HG02642 (cell line): ENCODE data around the gene GZMM.

ENCODE experiments used
- ATAC-seq: cut with Tn5 transposase; IDR thresholded peaks from one replicate; pipeline ENCODE4 v1.9.1; 2021; ENCODE audit warnings: mild to moderate bottlenecking; ENCODE audit not compliant: unreplicated experiment, poor library complexity

Gene GZMM

DNA sequence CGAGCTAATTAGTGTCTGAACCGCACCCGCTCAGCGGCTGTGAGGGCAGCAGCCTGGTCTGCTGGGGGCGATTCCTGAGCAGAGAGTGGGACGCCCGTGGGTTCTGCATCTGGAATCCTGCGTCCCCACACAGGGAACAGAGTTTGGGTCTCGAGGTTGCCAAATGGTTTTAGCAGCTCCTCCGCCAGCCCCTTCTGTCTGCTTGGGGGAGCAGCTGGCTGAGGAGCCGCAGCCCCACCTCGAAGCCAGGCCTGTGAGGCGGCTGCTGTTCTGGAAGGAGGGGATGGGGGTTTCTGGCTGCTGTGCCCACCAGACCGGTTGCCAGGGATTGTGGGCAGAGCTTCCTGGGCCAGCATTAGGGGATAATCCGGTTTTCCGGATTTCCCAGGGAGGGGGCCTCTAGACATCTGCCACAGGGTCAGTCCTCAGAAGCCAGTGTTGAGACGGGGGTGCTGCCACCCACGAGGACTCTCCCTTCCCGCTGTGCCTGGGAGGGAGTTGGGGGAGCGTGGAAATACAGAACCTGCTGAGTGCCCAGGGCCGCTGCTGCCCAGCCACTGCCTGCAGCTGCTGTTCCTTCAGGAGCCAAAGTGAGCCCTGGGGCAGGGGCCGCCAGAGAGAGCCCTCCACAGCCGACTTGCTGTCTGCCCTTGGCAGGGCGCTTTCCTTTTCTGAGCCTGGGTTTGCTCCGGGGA is 10.3 kb upstream of the GZMM start:
- ATAC-seq, result no peak

GRCh38 chr19:534088-534487 is 9.8 kb upstream of the GZMM start:
- no peak for ATAC-seq

DNA sequence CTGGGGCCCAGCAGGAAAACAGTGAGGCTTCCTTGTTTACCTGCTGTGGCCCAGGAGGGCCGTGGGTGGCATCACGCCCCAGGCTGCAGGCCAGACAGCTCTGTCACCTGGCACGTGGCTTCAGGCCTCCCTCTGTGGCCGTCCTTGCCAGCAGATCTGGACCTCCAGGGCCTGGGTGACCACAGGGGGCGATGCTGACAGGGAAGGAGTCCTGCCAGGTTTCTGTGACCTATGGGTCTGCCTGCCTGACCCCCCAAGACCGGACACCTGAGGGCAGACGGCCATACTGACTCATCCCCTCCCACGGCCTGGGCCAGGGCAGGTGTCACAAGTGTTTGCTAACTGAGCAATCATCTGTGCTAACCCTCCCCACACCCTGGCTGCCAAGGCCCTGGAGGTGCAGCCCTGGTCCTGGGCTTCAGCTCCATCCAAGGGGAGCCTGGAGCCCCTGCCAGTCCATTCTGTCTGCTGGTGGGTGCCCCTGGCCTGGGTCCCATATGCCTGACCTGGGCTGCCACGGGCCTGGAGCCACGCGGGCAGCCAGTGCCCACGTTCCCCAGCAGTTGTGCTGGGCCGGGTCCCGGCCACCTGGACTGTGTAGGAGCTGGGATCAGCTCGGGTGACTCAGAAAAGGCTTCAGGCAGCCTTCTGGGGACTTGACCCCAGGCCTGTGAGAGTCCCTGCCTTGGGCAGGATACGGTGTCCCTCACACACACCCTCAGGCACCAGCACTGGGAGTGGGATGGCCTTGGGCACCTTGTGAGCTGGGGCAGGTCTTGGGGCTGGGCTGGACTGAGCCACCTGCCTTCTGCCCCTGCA is 8.6 kb upstream of the GZMM start:
- ATAC-seq, result no peak

DNA sequence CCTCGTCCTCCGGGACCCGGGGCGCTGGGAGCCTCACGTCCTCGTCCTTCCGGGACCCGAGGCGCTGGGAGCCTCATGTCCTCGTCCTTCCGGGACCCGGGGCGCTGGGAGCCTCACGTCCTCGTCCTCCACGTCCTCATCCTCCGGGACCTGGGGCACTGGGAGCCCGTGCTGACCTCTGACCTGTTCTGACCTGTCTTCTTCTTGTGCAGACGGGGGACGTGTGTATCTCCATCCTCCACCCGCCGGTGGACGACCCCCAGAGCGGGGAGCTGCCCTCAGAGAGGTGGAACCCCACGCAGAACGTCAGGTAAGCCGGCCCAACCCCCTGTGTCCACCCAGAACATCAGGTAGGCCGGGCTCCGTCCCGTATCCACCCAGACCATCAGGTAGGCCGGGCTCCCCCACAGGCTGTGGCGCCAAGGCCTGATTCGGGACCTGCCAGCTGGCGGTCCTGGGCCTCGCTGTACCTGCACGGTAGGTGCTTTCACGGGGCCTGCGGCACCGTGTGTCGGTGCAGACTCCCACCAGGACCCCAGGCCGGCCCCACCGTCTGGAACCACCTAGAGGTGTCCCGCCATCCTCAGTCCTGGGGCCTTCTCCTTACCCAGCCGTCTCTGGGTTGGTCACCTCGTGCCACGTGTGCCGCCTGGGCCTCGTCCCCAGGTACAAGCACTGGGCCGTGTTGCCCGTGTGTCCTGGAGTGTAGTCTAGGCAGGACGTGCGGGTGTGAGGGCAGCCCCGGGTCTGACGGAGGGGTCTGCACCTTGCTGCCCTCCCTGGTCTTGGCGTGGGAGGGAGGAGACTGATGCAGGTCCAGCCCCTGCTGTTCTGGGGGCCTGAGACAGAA is 7.6 kb upstream of the GZMM start:
- ATAC-seq, result no peak

DNA sequence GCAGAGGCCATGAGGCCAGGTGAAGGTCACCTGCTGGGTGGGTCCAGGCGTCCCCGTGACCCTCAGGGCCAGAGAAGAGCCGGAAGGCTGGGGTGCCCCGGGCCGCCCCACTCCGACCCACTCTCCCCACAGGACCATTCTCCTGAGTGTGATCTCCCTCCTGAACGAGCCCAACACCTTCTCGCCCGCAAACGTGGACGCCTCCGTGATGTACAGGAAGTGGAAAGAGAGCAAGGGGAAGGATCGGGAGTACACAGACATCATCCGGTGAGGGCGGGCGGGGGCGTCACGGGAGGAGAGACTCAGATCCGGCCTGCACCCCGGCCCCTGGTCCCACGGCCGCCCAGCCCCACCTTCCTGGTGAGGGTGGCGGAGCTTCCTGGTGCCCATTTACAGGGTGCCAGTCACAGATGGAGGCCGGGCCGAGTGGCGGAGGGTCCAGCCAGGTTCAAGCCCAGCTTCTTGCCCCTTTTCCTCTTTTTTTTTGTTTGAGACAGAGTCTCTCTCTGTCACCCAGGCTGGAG is 6.9 kb upstream of the GZMM start:
- no peak for ATAC-seq

GRCh38 chr19:538641-539428 is 5.0 kb upstream of the GZMM start:
- no peak for ATAC-seq

DNA sequence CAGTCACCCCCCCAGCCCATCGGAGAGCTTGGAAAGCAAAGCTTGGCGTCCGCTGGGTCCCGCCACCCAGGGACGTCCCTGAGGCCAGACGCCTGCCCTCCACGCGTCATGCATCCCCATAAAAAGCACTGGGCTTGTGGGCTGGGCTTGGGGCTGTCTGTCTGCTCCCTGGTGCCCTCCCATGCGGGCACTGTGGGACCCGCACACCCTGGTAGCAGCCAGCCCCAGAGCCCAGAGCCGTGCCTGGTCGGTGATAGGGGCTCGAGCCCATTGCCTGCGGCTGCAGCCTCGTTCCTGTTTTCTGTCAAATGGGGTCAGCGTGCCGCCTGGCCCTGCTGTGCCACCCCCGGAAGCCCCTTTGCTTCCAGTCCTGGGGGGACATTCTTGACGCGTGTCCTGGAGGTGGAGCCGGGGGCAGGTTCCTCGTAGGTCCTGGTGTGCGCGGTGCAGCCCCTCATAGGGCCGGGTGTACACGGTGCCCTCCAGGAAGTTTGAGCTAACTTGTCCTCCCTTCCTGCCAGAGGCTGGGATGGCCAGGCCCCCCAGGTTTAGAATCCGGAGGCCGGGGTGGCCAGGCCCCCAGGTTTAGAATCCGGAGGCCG is 4.3 kb upstream of the GZMM start:
- ATAC-seq, result no peak

GRCh38 chr19:540867-541637 is 2.8 kb upstream of the GZMM start:
- no peak for ATAC-seq

GRCh38 chr19:541699-542098 is 2.2 kb upstream of the GZMM start:
- ATAC-seq, result no peak

GRCh38 chr19:542173-542866 is 1.5 kb upstream of the GZMM start:
- ATAC-seq, result no peak

DNA sequence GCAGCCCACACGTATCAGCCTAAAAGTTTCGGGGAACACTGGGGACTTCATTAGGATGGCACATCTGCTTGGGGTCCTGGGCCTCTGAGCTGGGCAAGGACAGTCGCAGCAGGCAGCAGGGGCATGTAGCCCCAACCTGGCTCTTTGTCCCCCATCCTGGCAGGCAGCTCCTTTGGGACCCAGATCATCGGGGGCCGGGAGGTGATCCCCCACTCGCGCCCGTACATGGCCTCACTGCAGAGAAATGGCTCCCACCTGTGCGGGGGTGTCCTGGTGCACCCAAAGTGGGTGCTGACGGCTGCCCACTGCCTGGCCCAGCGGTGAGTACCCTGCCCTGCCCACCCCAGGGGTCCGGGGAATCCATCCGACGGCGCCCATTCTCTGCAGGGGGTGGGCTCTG is 3.3 kb downstream of the GZMM start:
- ATAC-seq, result no peak

GRCh38 chr19:547836-548720 is 4.2 kb downstream of the GZMM start:
- ATAC-seq, result no peak

- ATAC-seq, result no peak
Measured at GRCh38 chr19:548886-549830, 5.3 kb downstream of the GZMM start.

- ATAC-seq, result no peak
Measured at GRCh38 chr19:554817-555216, 11.0 kb downstream of the GZMM start.

DNA sequence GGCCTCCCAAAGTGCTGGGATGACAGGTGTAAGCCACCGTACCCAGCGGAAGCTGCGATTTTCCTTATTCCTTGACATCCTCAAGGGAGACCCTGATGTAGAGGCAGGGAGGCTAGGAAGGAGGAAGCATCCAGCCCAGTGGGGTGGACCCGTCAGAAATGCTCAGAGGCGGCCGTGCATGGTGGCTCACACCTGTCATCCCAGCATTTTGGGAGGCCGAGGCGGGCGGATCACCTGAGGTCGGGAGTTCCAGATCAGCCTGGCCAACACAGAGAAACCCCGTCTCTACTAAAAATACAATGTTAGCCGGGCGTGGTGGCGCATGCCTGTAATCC is 11.6 kb downstream of the GZMM start:
- no peak for ATAC-seq

GRCh38 chr19:556611-557382 is 12.9 kb downstream of the GZMM start:
- no peak for ATAC-seq
